Endodermal cell (in vitro differentiated cells): Measurements from ENCODE around the gene KIFC3. TPM values are rescaled to one million over a fixed set of nuclear protein-coding genes. Genes with fewer than 3 reads are reported as not detected.

Source experiments
- DNase-seq: peaks from one replicate; pipeline ENCODE4 v3.0.0-alpha.2; 2017
- H3K27ac ChIP-seq: 2 replicates; pipeline ENCODE4 v1.5.1; 2013; ENCODE audit warnings: mild to moderate bottlenecking, low read depth, low read length, moderate library complexity
- H3K27me3 ChIP-seq: 2 replicates; pipeline ENCODE4 v1.6.1; 2013; ENCODE audit warnings: mild to moderate bottlenecking, low read length, moderate library complexity; ENCODE audit not compliant: insufficient read depth, control insufficient read depth, poor library complexity, severe bottlenecking
- H3K36me3 ChIP-seq: 2 replicates; pipeline ENCODE4 v1.7.0; 2013; ENCODE audit warnings: mild to moderate bottlenecking, low read length, moderate library complexity; ENCODE audit not compliant: control insufficient read depth, insufficient read depth
- H3K4me1 ChIP-seq: one replicate; pipeline ENCODE4 v1.7.0; 2013; ENCODE audit warnings: low read length; ENCODE audit not compliant: control insufficient read depth, insufficient read depth
- H3K4me3 ChIP-seq: 2 replicates; pipeline ENCODE4 v1.5.1; 2013; ENCODE audit warnings: mild to moderate bottlenecking, low read length, moderate library complexity
- H3K9ac ChIP-seq: 2 replicates; pipeline ENCODE4 v1.6.1; 2013; ENCODE audit warnings: mild to moderate bottlenecking, low read length, moderate library complexity; ENCODE audit not compliant: poor library complexity, severe bottlenecking; ENCODE audit errors: extremely low read depth
- H3K9me3 ChIP-seq: 2 replicates; pipeline ENCODE4 v1.6.1; 2013; ENCODE audit warnings: mild to moderate bottlenecking, low read length, moderate library complexity; ENCODE audit not compliant: control insufficient read depth
- H3K27ac Mint-ChIP-seq: 2 replicates; pipeline ENCODE4 v1.8.0; 2020; ENCODE audit warnings: mixed read lengths
- H3K27me3 Mint-ChIP-seq: 2 replicates; pipeline ENCODE4 v1.8.0; 2021; ENCODE audit warnings: mild to moderate bottlenecking, mixed read lengths; ENCODE audit not compliant: insufficient read depth
- H3K36me3 Mint-ChIP-seq: 2 replicates; pipeline ENCODE4 v1.8.0; 2020; ENCODE audit warnings: low read depth, mixed read lengths
- H3K4me1 Mint-ChIP-seq: 2 replicates; pipeline ENCODE4 v1.8.0; 2020; ENCODE audit warnings: mixed read lengths
- H3K4me3 Mint-ChIP-seq: 2 replicates; pipeline ENCODE4 v1.8.0; 2020; ENCODE audit warnings: mild to moderate bottlenecking, moderate library complexity, mixed read lengths
- H3K9me3 Mint-ChIP-seq: 2 replicates; pipeline ENCODE4 v1.8.0; 2020; ENCODE audit warnings: mild to moderate bottlenecking, mixed read lengths
- CTCF ChIP-seq: fragments of 200-600 bp; sonication (generic); conservative IDR thresholded peaks from 2 replicates; pipeline ENCODE4 v1.5.0; 2021; ENCODE audit warnings: antibody characterized with exemption, mild to moderate bottlenecking
- WGBS, 2 experiments: methylation state at CpG; one replicate each; pipeline versions ENCODE4 v1.1.5 to v1.1.7; 2013; ENCODE audit warnings: missing lambda C conversion rate in 2 of 2, mixed read lengths in 1 of 2; ENCODE audit not compliant: insufficient coverage in 1 of 2, insufficient read length in 1 of 2; 5-methylcytosine and 5-hydroxymethylcytosine counted together
- microRNA-seq: library from miRNA; unstranded; fragments of <30 nt; microRNA quantifications from one replicate; pipeline ENCODE4 v1.2.0, GENCODE V29; 2020; ENCODE audit warnings: borderline microRNAs expressed
- total RNA-seq, 2 donors: library from RNA; stranded (reverse); fragmentation: NEBNext Ultra II Directional in 1 of 2; extraction: Animal tissue kit (Norgen Biotek cat#: 25700) in 1 of 2; gene quantifications; 2 replicates in 1 of 2; 3 replicates in 1 of 2; pipeline ENCODE4 v1.2.1, GENCODE V29; 2021

KIFC3 gene
- total RNA-seq, 2 donors from 2014 or later = 39.2 to 39.3 TPM

DNA sequence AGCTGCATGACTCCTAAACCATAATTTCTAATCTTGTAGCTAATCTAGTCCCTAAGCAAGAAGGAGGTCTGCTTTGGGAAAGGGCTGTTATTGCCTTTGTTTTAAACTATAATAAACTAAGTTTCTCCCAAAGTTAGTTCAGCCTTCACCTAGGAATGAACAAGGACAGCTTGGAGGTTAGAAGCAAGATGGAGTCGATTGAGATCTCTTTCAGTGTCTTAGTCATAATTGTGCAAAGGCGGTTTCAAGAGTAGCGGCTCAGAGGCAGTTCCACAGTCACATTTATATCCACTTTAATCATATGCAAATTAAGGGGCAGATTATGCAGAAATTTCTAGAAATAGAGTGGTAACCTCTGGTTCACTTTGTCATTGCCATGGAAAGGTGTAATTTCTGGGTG lies 90.3 kb downstream of the KIFC3 start:
- H3K36me3 Mint-ChIP-seq = no peaks in the 10 kb centered on the region
- Histone ChIP-seq H3K9ac (no peak overlapping the region), H3K4me3 (no peak overlapping the region), H3K27ac (no peak overlapping the region), H3K9me3 (no peaks in the 10 kb centered on the region), H3K27me3 (no peaks in the 10 kb centered on the region), H3K36me3 (no peaks in the 10 kb centered on the region), H3K4me1 (no peaks in the 10 kb centered on the region)
- DNase-seq = no peak
- H3K27ac Mint-ChIP-seq = no peak overlapping the region
- H3K27me3 Mint-ChIP-seq = peaks cover 10% of the 10 kb centered on the region
- H3K4me1 Mint-ChIP-seq = peaks cover 4% of the 10 kb centered on the region
- H3K4me3 Mint-ChIP-seq = no peak overlapping the region
- TF ChIP-seq CTCF = no peak
- H3K9me3 Mint-ChIP-seq = no peaks in the 10 kb centered on the region
- 100% methylated on average over 2 of the region's 3 CpGs; no CpG with 5 or more reads in 1 of the 2 experiments for WGBS, 2 experiments

GRCh38 chr16:57711346-57711745 lies 90.9 kb downstream of the KIFC3 start:
- Mint-ChIP-seq H3K27ac (no peak overlapping the region), H3K27me3 (peaks cover 10% of the 10 kb centered on the region), H3K9me3 (no peaks in the 10 kb centered on the region), H3K4me1 (peaks cover 4% of the 10 kb centered on the region), H3K4me3 (no peak overlapping the region), H3K36me3 (no peaks in the 10 kb centered on the region)
- 73 to 92% methylated on average over 2 to 5 of the region's 5 CpGs for WGBS, 2 experiments
- no peak for DNase-seq
- TF ChIP-seq CTCF = no peak
- Histone ChIP-seq H3K9me3 (no peaks in the 10 kb centered on the region), H3K9ac (no peak overlapping the region), H3K4me3 (no peak overlapping the region), H3K4me1 (no peaks in the 10 kb centered on the region), H3K27ac (no peak overlapping the region), H3K36me3 (no peaks in the 10 kb centered on the region), H3K27me3 (no peaks in the 10 kb centered on the region)

GRCh38 chr16:57709663-57710062 lies 92.6 kb downstream of the KIFC3 start:
- peaks cover 10% of the 10 kb centered on the region for H3K27me3 Mint-ChIP-seq
- TF ChIP-seq CTCF = no peak
- peaks cover 5% of the 10 kb centered on the region for H3K4me1 Mint-ChIP-seq
- Histone ChIP-seq H3K27ac (no peak overlapping the region), H3K9me3 (no peaks in the 10 kb centered on the region), H3K27me3 (no peaks in the 10 kb centered on the region), H3K36me3 (no peaks in the 10 kb centered on the region), H3K9ac (no peak overlapping the region), H3K4me3 (no peak overlapping the region), H3K4me1 (peaks cover 2% of the 10 kb centered on the region)
- no peak overlapping the region for H3K27ac Mint-ChIP-seq
- no peaks in the 10 kb centered on the region for H3K9me3 Mint-ChIP-seq
- 90 to 91% methylated on average over 3 of the region's 3 CpGs for WGBS, 2 experiments
- no peaks in the 10 kb centered on the region for H3K36me3 Mint-ChIP-seq
- no peak for DNase-seq
- H3K4me3 Mint-ChIP-seq = no peak overlapping the region

Small RNA genes lying within 50 kb of the gene (microRNA-seq; reads per million reads assigned to microRNA genes)
- gene MIR6772 = not detected

Other genes with a start within 250 kb of the KIFC3 start
- gene ADGRG1, start 173.9 kb downstream of the KIFC3 start, total RNA-seq = under 1 TPM; 0.64 TPM
- gene ADGRG3, start 134.2 kb downstream of the KIFC3 start, total RNA-seq = not detected
- gene DRC7, start 107.7 kb downstream of the KIFC3 start, total RNA-seq = 1 to 10 TPM; 1.6 to 1.8 TPM
- gene KATNB1, start 66.7 kb downstream of the KIFC3 start, total RNA-seq = 10 to 100 TPM; 26.1 to 32.4 TPM
- gene CNGB1, start 168.6 kb upstream of the KIFC3 start, total RNA-seq = under 1 TPM; 0.29 to 0.60 TPM
- 10 to 100 TPM in 1 of 2 donors, 1 to 10 TPM in 1; 9.8 to 10.8 TPM for gene ZNF319, start 198.2 kb upstream of the KIFC3 start, total RNA-seq
- 100 to 1,000 TPM; 139 to 163 TPM for gene USB1, start 198.9 kb upstream of the KIFC3 start, total RNA-seq
- gene MMP15, start 223.3 kb upstream of the KIFC3 start, total RNA-seq = 100 to 1,000 TPM in 1 of 2 donors, 10 to 100 TPM in 1; 99.8 to 105 TPM